ENCODE measurements around the gene RALGAPA2. TPM values are rescaled to one million over a fixed set of nuclear protein-coding genes. Genes with fewer than 3 reads are reported as not detected.

Gene RALGAPA2
- total RNA-seq, 1 donor from 2014 or later = 15.2 TPM

DNA sequence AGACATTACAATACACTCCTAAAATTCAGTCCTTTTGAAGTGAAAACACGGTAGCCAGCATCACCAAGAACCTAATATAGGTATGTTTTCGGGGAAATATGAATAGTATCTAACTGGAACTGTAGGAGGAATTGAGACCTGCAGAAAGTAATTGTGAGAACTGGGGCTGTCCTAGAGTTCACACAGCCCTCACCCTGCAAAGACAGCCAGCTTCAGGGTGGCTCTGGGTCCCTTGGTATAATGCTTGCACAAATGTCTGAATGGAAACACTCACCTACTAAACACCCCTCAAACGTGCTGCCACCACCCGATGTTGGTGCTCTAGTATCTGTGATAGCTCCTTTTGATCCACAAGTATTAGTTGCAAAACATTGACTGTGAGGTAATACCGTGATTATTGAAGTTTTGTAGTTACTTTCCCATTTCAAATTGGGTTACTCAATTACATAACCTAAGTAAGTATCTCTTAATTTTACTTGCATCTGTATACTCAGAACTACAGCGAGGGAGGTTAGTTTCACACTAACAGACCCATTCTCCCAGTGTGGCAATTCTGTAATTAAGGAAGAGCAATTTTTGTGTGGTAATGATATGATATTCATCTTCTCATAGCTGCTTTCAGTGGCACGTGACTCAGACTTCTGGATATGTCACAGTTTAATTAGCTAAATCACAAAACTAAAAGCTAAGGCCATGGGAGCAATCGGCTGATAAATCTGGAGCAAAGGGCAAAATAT lies 215.0 kb downstream of the RALGAPA2 start:
- no peak overlapping the region for H3K27ac Mint-ChIP-seq (ENCODE audit: unreplicated experiment)
- H3K9me3 Mint-ChIP-seq (ENCODE audit: unreplicated experiment) = no peaks in the 10 kb centered on the region
- H3K27me3 Mint-ChIP-seq (ENCODE audit: unreplicated experiment) = no peaks in the 10 kb centered on the region
- DNase-seq (ENCODE audit: extremely low spot score, unreplicated experiment) = no peak
- peaks cover 9% of the 10 kb centered on the region for H3K4me1 Mint-ChIP-seq (ENCODE audit: unreplicated experiment)
- no peak overlapping the region for H3K4me3 Mint-ChIP-seq (ENCODE audit: unreplicated experiment)
- peaks cover 20% of the 10 kb centered on the region for H3K36me3 Mint-ChIP-seq (ENCODE audit: unreplicated experiment)
- TF ChIP-seq, protein P1, sequence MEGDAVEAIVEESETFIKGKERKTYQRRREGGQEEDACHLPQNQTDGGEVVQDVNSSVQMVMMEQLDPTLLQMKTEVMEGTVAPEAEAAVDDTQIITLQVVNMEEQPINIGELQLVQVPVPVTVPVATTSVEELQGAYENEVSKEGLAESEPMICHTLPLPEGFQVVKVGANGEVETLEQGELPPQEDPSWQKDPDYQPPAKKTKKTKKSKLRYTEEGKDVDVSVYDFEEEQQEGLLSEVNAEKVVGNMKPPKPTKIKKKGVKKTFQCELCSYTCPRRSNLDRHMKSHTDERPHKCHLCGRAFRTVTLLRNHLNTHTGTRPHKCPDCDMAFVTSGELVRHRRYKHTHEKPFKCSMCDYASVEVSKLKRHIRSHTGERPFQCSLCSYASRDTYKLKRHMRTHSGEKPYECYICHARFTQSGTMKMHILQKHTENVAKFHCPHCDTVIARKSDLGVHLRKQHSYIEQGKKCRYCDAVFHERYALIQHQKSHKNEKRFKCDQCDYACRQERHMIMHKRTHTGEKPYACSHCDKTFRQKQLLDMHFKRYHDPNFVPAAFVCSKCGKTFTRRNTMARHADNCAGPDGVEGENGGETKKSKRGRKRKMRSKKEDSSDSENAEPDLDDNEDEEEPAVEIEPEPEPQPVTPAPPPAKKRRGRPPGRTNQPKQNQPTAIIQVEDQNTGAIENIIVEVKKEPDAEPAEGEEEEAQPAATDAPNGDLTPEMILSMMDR (IDR thresholded peaks at IDR 0.05) = no peak

DNA sequence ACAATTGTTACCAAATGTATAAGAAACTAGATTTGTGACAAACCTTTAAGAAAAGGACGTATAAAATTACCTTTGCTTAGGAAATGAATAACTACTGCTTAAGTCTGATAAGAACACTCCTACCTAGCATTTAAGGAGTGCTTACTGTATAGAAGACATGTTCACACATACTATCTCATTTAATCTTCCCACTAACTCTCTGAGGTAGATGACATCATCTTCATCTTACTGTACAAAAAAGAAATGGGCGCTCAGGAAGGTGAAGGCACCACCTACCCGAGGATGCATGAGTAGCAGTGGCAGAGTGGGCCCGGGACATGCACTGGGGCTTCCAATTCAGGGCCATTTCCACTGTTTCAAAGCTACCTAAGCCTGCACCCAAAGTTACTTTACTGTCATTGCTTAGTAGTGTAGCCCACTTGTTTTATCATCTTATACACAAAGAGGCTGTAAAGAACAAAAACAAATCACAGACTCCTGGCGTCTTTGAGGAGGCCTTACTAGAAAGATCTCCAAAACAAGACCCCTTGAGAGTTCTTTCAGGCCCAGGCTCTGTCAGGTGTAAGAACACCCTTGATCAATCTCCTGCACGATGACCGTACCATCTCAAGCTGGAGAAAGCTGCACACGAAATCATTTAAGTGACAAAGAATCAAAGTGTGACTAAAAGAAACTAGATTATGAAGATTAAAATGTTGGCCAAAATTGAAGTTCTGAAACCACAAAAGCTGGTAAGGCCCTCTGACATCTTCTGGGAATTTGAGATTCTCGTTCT lies 216.5 kb downstream of the RALGAPA2 start:
- Mint-ChIP-seq H3K9me3 (ENCODE audit: unreplicated experiment) (no peaks in the 10 kb centered on the region), H3K4me1 (ENCODE audit: unreplicated experiment) (peaks cover 13% of the 10 kb centered on the region), H3K36me3 (ENCODE audit: unreplicated experiment) (peaks cover 17% of the 10 kb centered on the region), H3K4me3 (ENCODE audit: unreplicated experiment) (no peak overlapping the region), H3K27ac (ENCODE audit: unreplicated experiment) (no peak overlapping the region), H3K27me3 (ENCODE audit: unreplicated experiment) (no peaks in the 10 kb centered on the region)
- TF ChIP-seq, protein P1 (IDR thresholded peaks at IDR 0.05) = no peak
- no peak for DNase-seq (ENCODE audit: extremely low spot score, unreplicated experiment)

DNA sequence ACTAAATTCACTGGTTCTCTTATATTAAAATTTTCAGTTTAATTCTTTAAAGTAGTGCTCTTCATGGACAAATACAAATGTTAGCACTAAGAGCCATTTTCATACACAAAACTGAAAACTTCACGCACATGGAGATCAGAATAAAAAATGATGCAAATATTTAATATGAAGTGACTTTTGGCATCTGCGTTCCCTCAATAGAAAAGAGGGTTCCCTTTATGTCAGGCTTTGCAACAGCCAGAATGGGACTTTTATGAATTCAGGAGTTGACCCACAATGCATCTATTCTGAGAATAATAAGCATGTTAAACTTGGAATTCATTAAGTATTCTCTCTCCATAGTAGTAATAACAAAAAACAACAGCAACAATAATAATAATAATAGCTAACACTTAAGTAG lies 218.7 kb downstream of the RALGAPA2 start:
- H3K27me3 Mint-ChIP-seq (ENCODE audit: unreplicated experiment) = no peaks in the 10 kb centered on the region
- no peak overlapping the region for H3K27ac Mint-ChIP-seq (ENCODE audit: unreplicated experiment)

DNA sequence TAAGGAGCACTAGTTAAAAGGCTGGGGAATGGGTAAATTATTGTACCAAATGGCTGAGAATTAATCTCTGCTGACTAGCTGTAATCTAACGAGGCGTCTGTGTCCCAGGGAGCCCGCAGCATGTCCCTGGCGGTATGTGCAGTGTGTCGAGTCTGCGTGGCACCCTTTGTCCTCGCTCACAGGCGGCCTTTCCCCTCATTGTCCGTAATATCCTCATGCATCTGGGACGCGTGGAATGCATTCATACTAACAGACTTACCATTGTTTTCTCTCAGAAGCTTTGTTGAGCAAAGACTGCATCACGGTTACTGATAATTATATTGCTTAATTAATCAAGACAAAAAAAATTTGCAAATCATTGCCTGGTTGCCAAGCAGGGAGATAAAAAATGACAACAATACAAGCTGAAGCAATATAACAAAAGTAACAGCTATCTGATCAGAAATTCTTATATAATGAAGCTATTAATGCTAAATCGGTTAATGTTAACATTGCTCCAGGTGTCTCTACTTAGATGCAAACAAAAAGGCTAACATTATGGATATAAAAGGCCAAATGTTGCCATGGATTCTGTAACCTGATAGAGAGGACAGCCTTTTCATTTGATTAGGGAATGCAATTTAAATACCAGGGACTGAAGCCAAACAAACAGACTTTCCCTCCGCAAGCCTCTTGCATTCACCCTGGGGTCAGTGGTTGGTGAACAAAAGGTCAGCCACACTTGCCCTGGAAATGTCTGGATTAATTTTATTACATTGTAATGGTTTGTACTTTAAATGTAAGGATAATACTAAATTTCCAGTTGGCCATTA lies 219.7 kb downstream of the RALGAPA2 start:
- DNase-seq (ENCODE audit: extremely low spot score, unreplicated experiment) = no peak
- Mint-ChIP-seq H3K36me3 (ENCODE audit: unreplicated experiment) (peaks cover 15% of the 10 kb centered on the region), H3K27ac (ENCODE audit: unreplicated experiment) (no peak overlapping the region), H3K4me1 (ENCODE audit: unreplicated experiment) (peaks cover 17% of the 10 kb centered on the region), H3K27me3 (ENCODE audit: unreplicated experiment) (no peaks in the 10 kb centered on the region), H3K4me3 (ENCODE audit: unreplicated experiment) (no peak overlapping the region), H3K9me3 (ENCODE audit: unreplicated experiment) (no peaks in the 10 kb centered on the region)
- TF ChIP-seq, protein P1 (IDR thresholded peaks at IDR 0.05) = no peak

More for the DNA sequence above, 218.7 kb downstream of the RALGAPA2 start:
- TF ChIP-seq, protein P1 (IDR thresholded peaks at IDR 0.05) = no peak
- no peak overlapping the region for H3K4me3 Mint-ChIP-seq (ENCODE audit: unreplicated experiment)
- H3K9me3 Mint-ChIP-seq (ENCODE audit: unreplicated experiment) = no peaks in the 10 kb centered on the region
- H3K4me1 Mint-ChIP-seq (ENCODE audit: unreplicated experiment) = peaks cover 17% of the 10 kb centered on the region
- peaks cover 15% of the 10 kb centered on the region for H3K36me3 Mint-ChIP-seq (ENCODE audit: unreplicated experiment)
- no peak for DNase-seq (ENCODE audit: extremely low spot score, unreplicated experiment)

Data from osteocyte (in vitro differentiated cells).